SK-N-SH (cell line): ENCODE measurements around the gene LRRC26.

ENCODE experiments used
- FOSL2 ChIP-seq: IDR thresholded peaks from 2 replicates; pipeline ENCODE4 v1.4.0; 2012; ENCODE audit warnings: low read depth, mild to moderate bottlenecking, moderate library complexity, borderline replicate concordance
- FOXJ3 ChIP-seq: sonication (generic); formaldehyde crosslinking; IDR thresholded peaks from 2 replicates; pipeline ENCODE4 v1.5.1; 2020; ENCODE audit warnings: mild to moderate bottlenecking, missing genetic modification reagents
- GABPA ChIP-seq: IDR thresholded peaks from 2 replicates; pipeline ENCODE4 v1.4.0; 2012; ENCODE audit warnings: low read depth, mild to moderate bottlenecking
- MXI1 ChIP-seq: IDR thresholded peaks from 2 replicates; pipeline ENCODE4 v1.6.1; 2012; ENCODE audit warnings: mild to moderate bottlenecking, low read depth, low read length, improper control_type of control experiment
- TAF1 ChIP-seq: IDR thresholded peaks from 2 replicates; pipeline ENCODE4 v1.6.1; 2012; ENCODE audit warnings: low read depth, mild to moderate bottlenecking, low read length, moderate library complexity, borderline replicate concordance
- USF1 ChIP-seq: IDR thresholded peaks from 2 replicates; pipeline ENCODE4 v1.4.0; 2012; ENCODE audit warnings: low read depth, borderline replicate concordance
- TF ChIP-seq, protein P1 (sequence below): fragments of 200-600 bp; sonication (generic); IDR thresholded peaks from 2 replicates; pipeline ENCODE4 v1.6.1; 2017; ENCODE audit warnings: antibody characterized with exemption, mild to moderate bottlenecking, moderate library complexity

DNA sequence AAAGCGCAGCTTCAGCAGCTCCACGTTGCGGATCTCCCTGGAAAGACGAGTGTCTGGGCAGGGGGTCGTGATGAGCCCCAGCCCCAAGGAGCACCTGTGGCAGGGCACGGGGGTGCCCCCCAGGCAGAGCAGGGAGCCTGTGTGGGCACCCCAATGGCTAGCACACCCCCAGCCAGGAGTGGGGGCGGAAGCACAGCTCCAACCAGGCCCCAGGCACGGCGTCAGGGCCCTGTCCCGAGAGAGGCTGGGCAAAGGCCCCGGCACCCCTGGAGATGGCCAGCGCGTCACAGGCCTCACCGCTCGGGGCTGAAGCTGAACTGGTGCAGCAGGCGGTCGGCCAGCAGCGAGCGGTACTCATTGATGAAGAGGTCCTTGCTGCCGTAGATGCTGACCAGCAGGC is 10.6 kb upstream of the LRRC26 start:
- TF ChIP-seq, protein P1, sequence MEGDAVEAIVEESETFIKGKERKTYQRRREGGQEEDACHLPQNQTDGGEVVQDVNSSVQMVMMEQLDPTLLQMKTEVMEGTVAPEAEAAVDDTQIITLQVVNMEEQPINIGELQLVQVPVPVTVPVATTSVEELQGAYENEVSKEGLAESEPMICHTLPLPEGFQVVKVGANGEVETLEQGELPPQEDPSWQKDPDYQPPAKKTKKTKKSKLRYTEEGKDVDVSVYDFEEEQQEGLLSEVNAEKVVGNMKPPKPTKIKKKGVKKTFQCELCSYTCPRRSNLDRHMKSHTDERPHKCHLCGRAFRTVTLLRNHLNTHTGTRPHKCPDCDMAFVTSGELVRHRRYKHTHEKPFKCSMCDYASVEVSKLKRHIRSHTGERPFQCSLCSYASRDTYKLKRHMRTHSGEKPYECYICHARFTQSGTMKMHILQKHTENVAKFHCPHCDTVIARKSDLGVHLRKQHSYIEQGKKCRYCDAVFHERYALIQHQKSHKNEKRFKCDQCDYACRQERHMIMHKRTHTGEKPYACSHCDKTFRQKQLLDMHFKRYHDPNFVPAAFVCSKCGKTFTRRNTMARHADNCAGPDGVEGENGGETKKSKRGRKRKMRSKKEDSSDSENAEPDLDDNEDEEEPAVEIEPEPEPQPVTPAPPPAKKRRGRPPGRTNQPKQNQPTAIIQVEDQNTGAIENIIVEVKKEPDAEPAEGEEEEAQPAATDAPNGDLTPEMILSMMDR: no peak
- TF ChIP-seq FOSL2: no peak
- TF ChIP-seq USF1: no peak
- no peak for TF ChIP-seq GABPA
- no peak for TF ChIP-seq MXI1
- TF ChIP-seq TAF1: no peak
- no peak for TF ChIP-seq FOXJ3 (CRISPR knock-in tag)
